Measurements from ENCODE around the gene ALKAL2. TPM values are rescaled to one million over a fixed set of nuclear protein-coding genes. Genes with fewer than 3 reads are reported as not detected.

ALKAL2 gene
- total RNA-seq, 1 experiment from 2014 or later: not detected

- DNase-seq (ENCODE audit: low spot score): peak; percentile 79
Observed at GRCh38 chr2:246489-247144, 41.3 kb downstream of the ALKAL2 start.

- DNase-seq (ENCODE audit: low spot score): no peak
Observed at GRCh38 chr2:244547-244946, 43.3 kb downstream of the ALKAL2 start.

GRCh38 chr2:238869-239268 is 49.0 kb downstream of the ALKAL2 start:
- DNase-seq (ENCODE audit: low spot score): no peak

GRCh38 chr2:238431-238830 is 49.5 kb downstream of the ALKAL2 start:
- DNase-seq (ENCODE audit: low spot score): no peak

- no peak for DNase-seq (ENCODE audit: low spot score)
Observed at GRCh38 chr2:237878-238277, 50.0 kb downstream of the ALKAL2 start.

- no peak for DNase-seq (ENCODE audit: low spot score)
Observed at GRCh38 chr2:236993-237539, 50.8 kb downstream of the ALKAL2 start.

- peak; percentile 3 for DNase-seq (ENCODE audit: low spot score)
Observed at GRCh38 chr2:234421-234820, 53.5 kb downstream of the ALKAL2 start.

GRCh38 chr2:233030-233429 is 54.9 kb downstream of the ALKAL2 start:
- no peak for DNase-seq (ENCODE audit: low spot score)

- DNase-seq (ENCODE audit: low spot score): no peak
Observed at GRCh38 chr2:231521-232185, 56.2 kb downstream of the ALKAL2 start.

Other genes starting within 250 kb of the ALKAL2 start
- gene FAM110C, start 241.6 kb downstream of the ALKAL2 start, total RNA-seq (2014; rRNA removed; shearing (Covaris generic)): 33.7 and 33.9 TPM in 2 replicates
- gene SH3YL1, start 24.1 kb downstream of the ALKAL2 start, total RNA-seq (2014; rRNA removed; shearing (Covaris generic)): 33.6 and 36.9 TPM in 2 replicates
- gene ACP1, start 23.1 kb downstream of the ALKAL2 start, total RNA-seq (2014; rRNA removed; shearing (Covaris generic)): 114 and 136 TPM in 2 replicates